ENCODE results near the gene CEP55.

Gene CEP55

DNA sequence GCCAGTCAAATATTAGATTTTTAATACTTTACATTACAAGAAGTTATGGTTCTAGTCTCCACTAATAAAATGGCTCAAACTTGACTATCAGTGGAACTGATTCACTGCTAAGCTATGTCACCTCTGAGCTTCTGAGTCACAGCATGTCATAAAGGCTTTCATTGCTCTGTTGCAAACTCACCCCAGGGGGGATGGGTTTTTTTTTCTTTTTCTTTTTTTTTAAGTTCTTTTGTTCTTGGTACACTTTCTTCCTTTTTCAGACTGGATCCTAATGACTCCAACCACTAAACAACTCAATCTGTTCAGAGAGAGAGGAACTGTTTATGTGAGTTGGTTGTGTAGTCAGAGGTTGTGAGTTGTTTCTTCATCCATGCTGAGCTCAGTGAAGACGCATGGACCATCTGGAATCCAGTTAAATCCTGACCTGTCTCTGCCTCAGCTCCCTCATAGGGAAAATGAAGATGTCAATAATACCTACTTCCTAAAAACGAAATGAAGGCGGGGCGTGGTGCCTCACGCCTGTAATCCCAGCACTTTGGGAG, 25.2 kb upstream of the CEP55 start:
- DNase-seq: no peak

DNA sequence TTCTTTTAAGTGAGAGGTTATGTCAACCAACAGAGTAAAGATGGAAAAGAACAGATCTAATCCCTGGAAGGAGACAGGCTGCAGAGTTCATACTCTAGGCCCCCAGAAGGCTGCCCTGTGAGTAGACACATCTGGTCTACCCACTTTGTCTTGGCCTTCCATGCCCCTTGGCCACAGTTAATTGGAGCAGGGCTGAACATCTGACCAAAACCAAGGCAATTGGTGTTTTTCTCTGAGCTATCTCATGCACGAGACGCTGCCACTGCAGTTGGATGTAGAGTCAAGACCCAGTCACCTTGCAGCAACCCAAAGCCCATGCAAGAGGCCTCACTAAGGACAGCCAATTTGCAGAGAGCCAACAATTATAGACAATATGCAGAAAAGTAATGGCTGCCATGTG, 23.3 kb upstream of the CEP55 start:
- no peak for DNase-seq

DNA sequence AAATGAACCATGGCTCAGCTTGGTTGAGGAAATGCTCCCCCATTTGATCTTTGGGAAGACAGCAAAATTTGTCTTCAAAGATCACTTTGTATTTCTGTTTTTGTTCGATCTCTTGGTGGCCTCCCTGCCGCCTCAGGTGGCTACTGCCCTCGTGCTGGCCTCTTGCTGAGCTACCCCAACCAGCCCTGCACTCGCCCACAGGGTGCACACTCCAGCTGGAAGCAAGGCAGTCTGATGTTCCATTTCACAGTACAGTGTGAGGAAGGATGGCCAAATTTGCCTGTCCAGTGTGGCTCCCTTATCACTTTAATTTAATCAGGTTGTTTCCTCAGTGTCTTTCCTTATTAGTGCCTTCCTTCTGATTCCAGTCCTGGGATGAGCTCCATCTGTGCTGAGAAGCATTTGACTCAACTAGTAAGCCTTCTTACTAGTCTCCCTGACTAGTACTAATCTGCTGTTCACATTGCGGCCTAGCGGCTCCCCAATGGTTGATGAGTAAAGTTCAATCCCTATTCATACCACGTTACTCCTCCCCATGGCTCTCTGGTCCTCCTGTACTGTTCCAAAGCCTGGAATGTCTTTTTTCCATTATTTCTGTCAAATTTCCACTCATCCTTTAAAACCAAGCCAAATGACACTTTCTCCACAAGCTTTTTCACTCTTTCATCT, 22.5 kb upstream of the CEP55 start:
- no peak for DNase-seq

DNA sequence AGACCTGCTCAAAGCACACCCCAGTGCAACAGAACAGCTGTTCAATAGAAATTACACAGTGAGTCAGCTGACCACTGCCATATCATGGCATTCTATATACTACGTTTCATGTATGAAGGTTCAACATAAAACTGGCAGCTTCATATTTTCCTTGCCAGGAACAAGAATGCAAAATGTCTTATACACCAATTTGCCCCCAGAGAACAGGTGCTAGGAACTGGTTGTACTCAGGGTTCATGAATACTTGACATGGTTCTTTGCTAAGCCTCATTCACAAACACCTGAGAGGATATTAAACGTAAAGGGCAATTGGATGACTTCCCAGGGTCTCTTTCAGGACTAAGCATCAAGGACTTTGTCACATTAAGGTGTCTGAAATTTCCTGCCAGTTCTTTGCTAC, 21.2 kb upstream of the CEP55 start:
- no peak for DNase-seq

DNA sequence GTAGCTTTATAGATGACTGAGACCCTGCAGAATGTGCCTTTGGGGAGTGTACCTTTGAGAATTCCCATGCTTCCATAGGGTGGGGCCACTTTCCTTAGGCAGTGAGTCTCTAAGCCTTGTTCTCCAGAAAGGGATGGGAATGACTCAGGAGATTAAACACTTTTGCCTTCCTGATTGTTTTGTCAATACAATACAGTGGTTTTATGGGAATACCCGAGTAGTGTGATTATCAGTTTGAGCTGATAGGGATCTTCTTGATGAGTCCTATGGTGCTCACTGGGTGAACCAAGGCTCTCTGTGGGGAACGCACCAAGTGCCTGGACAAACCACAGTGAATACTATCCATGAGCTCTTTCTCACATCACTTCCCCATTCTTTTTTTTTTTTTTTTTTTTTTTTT, 20.5 kb upstream of the CEP55 start:
- DNase-seq: no peak

DNA sequence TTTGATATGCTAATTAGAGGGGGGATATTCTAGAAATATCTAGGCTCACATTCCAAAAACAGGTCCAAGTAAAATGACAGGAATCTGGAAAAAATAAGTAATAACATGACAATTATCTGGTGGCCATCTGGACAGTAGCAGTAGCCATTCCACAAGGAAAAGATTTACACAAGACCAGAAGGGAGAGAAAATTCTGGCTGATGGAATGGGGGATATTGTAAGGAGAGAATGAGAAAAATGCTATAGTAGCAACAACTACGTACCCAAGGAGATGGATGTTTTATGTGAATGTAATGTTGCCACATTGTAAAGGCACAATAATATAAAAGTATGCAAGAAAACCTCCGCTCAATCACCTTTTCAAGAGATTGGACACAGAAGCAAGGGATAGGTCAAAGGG, 19.7 kb upstream of the CEP55 start:
- no peak for DNase-seq

DNA sequence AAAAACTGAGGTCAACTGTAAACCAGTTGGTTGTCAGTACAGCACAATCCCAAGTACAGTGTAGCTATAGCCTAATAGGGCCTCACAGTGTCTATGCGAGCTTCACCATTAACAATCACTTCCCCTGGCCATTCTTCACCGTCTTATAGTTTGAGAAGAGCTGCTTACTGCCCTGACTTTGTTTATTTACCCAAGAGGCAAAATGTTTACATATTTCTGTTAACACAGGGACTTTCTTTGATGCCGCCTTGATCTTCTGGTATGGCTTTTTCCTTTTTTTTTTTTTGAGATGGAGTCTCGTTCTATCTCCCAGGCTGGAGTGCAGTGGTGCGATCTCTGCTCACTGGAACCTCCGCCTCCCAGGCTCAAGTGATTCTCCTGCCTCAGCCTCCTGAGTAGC, 17.5 kb upstream of the CEP55 start:
- no peak for DNase-seq

DNA sequence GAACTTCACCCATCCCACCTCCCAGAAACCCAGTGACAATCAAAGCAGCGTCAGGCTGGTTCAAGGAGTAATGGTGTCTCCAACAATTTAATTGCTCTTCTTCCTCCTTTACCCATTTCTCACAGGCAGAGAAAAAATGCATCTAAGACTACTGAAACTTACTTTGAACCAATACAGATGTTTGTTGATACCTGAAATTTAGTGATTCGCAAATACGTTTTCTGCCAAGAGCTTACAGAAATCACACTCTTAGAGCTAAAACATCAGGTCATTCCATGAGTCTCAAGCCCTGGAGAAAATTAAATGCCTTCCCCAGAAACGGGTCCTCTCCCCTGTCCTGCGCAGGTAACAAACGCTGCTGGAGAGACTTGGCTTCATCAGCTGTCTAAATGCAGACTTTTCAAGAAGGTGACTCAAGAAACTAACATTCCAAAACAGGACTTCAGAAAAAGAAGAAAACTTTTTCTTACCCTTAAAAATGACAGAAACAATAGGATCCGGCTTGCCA, 14.7 kb upstream of the CEP55 start:
- no peak for DNase-seq

DNA sequence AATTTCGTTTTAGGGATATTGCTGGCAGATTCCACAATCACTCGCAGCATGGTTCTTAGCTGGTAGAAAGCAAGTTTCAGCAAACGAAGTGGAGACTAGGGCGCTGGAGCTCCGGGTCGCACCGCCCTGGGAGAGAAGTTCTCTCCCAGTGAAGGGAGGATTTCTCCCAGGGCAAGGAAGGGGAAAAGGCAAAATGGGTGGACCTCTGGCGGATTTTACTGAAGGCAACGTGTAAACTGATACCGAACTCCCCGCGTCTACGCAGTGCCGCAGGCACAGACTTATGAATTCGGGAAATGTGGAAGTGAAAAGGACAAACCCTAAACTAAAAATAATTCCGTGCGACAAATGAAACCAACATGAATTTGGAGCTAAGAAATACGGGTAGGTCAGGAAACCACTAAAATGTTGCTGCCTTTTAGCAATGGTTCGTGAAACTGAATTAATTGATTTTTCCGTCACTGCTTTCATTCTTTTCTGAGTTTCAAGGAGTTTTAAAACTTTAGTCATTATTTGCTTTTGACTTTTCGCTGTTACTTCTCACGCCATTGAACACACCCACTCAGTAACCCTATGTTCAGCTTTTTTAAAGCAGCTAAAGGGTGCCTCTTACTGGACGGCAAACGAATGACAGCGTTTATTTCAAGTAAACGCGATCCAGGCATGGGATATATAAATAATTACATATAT, 14.1 kb upstream of the CEP55 start, which contains the start of gene MYOF:
Gene MYOF, minus strand, starts transcription at position 190 of the 690 bp plus-strand sequence. Its CDS starts 140 bp downstream, at position 50.
- DNase-seq: peak; percentile 82

DNA sequence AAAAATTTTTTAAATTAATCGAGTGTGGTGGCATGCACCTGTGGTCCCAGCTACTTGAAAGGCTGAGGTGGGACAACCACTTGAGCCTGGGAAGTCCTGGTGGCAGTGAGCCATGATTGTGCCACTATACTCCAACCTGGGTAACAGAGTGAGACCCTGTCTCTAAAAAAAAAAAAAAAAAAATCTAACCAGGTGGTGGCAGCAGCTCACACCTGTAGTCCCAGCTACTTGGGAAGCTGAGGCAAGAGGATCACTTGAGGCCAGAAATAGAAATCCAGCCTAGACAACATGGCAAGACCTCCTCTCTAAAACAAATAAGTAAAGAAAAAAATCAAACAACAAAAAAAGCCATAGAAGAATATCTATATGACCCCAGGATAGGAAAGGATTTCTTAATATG, 10.7 kb upstream of the CEP55 start:
- no peak for DNase-seq

DNA sequence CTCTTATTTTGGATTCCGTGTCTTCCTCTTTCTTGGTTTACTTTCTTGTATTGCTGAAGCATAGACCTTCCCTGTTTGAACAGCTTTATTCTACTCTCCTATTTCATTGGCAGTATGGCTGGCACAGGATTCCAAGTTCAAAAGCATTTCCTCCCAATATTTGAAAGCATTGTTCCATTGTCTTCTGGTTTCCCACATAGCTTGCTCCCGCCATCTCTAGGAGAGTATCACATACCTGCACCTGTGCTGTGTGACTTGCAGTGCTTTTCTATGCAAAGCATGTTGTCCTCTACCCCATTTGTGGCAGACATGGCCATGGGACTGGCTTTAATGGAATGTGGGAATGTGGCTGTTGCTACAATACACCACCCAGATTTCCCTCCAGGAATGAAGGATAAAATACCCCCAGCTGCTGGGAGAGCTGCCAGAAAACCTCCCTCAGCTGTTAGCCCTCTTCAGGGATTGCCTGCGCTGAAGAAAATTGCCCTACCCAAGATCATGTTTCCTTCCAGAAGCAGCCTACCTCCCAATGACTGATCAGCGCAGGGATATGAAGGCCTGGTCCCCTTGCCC, 7.4 kb upstream of the CEP55 start:
- no peak for DNase-seq

DNA sequence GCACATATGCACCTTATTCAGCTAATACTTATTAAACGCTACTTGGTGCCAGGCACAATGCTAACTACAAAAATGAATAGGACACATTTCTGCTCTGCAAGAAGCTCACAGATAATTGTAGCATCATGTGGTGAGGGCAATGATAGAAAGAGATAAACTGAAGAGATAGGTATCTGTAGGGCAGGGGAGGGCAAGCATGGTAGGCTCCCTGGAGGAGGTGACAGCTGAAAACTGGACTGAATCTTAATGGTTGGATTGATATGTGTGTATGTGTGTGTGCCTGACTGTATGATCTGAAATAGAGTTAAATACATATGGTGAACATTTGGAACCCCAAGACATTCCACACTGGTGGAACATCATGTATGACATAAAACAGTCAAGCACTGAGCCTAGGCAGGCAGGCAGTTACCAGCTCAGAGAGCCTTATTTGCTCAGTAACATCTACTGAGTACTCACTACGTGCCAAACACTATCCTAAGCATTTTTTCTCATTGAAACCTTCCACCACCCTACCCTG, 4.8 kb upstream of the CEP55 start:
- no peak for DNase-seq

DNA sequence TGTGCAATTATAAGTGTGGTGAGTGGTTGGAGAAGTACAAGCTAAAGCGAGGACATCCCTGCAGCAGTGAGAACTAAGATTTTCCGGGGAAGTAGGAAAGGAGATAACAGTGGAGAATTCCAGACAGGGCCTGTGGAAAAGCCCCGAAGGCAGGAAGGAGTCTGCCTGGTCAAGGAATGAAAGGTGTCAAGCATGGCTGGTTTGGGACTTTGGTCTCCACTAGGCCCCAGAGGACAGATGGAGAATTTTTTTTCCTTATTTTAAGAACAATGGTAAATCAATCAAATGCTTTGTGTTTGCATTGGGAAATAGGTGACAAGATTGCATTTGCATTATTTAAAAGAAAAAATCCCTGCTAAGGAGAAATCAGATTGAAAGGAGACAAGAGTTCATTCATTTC, 3.2 kb upstream of the CEP55 start:
- DNase-seq: no peak

DNA sequence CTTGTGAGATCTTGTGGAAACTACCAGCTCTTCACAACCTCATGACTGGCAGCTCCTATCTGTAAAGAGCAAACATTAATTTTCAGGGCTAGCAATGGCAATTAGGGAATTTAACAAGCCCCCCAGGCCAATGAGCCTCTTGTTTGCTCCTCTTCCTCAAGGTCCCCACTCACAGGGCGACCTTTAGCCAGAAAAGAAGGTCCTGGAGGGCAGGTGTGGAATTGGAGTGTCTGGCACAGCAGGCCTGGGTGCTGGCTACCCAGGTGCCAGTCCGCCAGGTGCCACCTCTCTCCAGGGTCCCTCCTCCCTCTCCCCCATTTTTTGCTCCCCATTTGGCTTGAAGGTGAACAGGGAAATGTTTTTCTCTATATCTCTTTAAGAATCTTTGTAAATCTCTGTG, 1.9 kb upstream of the CEP55 start:
- DNase-seq: no peak

DNA sequence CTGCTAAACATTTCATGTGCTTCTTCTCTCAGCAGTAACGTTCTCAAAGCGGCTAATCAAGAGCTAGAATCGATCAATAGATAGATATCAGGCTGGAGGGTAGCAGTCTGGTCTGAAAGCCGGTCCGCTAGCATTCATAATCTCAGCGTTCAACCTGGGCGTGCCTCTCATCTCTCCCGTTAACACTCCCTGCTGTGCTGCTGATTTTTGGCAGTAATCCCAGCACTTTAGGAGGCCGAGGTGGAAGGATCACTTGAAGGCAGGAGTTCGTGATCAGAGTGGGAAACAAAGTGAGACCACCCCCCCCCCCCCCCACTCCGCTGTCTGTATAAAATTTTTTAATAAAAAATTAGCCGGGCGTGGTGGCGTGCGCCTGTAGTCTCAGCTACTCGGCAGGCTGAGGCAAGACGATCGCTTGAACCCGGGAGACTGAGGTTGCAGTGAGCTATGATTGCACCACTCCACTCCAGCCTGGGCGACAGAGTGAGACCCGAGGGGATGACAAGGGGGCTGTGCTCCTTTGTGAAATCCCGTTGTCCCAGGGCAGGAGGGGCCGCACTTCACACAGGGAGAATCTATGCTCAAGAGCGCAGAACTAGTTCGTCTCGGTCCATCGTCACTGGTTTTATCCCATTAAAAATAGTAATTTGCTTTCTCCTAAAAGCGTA, 624 bp upstream of the CEP55 start:
- DNase-seq: no peak

DNA sequence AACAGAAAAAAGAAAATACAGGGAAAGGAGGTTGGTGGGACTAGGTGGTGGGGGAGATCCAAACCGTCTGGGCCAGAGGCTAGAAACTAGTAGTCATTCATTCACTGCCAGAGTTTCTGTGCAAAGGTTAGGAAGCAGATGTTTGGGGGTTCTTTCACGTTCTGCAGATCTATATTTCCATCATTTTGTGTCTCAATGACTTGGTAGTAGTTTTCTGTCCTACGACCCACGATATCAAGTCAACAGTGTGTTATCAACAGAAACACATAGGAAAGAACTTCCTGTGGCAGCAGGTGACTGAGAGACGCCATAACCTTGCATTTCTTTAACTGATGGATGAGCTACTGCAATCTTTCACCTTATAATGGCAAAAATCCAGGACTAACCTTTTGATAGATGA, 1.8 kb downstream of the CEP55 start:
- DNase-seq: no peak

DNA sequence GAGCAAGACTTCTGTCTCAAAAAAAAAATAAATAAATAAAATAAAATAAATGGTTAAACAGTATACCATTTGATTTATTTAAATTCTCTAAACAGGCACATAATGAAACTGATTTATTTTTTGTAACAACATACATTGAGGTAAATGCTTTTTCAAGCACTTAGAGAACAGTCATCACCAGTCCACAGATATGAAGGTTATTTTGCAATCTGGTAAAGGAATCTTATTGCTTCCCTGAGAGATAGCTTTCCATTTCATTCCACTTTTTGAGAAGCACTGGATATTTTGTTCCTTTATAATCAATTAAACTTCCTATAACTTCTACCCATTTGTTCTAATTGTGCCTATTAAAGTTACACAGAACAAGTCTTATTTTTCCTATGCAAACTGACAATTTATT, 5.2 kb downstream of the CEP55 start:
- DNase-seq: no peak

DNA sequence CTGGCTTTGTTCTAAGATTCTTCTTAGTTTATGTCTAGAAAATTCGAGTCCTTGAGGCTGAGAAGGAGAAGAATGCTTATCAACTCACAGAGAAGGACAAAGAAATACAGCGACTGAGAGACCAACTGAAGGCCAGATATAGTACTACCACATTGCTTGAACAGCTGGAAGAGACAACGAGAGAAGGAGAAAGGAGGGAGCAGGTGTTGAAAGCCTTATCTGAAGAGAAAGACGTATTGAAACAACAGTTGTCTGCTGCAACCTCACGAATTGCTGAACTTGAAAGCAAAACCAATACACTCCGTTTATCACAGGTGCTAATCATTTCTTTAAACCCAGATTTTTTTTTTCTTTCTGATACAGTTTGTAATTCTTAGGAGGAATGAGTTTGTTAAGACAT, 6.7 kb downstream of the CEP55 start:
- no peak for DNase-seq

DNA sequence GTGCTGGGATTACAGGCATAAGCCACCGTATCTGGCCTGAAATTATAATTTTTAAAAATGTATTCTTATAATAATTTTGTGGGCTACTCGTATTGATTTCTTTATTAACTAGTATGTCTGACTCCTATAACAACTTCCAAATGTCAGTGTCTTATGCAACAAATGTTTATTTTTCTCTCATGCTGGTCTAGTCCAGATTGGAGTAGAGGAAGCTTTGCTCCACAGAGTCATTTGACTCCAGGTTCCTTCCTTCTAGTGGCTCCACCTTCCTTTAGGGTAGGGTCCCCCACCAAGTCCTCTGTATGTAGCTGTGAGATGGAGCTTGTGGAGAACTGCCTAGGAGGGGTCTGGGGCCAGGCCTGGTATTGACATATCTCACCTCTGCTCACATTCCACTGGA, 8.7 kb downstream of the CEP55 start:
- no peak for DNase-seq

DNA sequence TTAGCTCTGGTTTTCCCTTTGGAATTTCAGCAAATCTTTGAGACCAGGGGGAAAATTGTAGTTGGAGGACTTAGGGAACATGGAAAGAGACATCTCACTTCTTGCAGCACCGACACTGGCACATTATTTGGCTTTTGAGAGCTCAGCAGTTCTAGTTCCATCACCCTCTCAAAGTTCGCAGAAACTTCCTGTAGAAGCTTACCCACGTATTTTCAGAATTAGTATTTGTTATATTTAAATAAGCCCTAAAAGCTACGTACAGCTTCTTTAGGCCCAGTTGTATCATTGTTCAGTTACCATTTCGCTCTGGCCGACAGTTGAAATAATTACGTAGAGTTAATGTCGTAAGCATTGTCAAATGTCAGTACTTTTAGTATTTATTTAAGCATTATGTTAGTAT, 13.4 kb downstream of the CEP55 start:
- no peak for DNase-seq

DNA sequence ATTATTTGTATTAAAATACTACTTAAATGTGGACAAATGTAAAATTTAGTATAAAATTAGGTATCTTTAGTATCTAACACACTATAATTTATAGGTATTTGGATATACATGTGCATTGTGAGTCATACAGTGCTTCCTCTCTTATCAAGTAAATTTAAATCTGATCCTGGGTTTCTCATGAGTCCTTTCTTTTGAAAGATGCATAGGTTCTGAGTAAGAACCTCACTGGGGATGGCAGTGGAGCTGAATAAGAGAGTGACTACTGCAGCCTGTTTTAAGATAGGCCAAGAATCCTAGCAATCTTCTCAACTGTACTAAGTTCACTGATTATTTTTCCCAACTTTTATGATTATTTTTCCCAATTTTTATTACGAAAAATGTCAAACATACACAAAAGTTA, 16.2 kb downstream of the CEP55 start:
- DNase-seq: no peak

DNA sequence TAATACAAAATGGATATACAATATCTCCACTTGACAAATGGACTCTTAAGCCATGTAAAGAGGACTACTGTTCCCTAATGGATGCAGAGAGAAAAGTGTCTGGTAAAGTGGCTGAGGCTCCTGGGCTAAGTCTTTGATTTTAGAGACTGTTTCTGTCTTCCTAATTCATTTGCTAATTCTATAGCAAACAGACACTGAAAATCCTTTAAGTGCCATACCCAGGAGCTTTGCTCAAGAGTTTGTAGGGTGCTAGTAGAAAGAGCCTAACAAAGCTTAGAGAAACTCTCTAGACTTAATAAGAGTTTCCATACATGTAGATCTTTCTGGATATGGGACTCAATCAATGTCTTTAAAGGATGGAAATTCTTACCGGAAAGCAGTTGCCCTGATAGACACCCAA, 16.7 kb downstream of the CEP55 start:
- DNase-seq: no peak

DNA sequence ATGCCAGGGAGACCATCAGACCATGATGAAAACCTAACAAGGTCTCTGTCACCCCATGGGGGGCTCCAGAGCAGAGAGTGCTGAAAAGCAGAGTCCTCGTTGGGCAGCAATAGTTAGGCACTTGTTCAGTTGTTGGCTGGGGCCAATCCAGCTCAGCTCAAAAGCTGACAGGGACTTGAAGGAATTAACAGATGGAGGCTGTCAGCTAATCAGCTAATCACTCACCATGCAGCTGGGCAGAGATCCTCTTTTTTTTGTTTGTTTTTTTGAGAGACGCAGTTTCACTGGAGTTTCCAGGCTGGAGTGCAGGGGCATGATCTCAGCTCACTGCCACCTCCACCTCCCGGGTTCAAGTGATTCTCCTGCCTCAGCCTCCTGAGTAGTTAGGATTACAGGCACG, 18.1 kb downstream of the CEP55 start:
- no peak for DNase-seq

Data from left hindlimb (tissue), 1 donor.